Mesendoderm (in vitro differentiated cells): ENCODE data around the gene ZNF865.

Experiments
- DNase-seq: peaks from one replicate; pipeline ENCODE4 v3.0.0; 2013
- H2AK5ac ChIP-seq: 2 replicates; pipeline ENCODE4 v1.6.1; 2013; ENCODE audit warnings: low read length, inconsistent platforms
- H2BK120ac ChIP-seq: 2 replicates; pipeline ENCODE4 v1.6.1; 2013; ENCODE audit warnings: low read depth, mild to moderate bottlenecking, low read length, moderate library complexity, mixed read lengths
- H2BK15ac ChIP-seq: replicated peaks from 2 replicates; pipeline ENCODE4 v1.6.1; 2013; ENCODE audit warnings: low read depth, mild to moderate bottlenecking, moderate library complexity
- H2BK5ac ChIP-seq: 2 replicates; pipeline ENCODE4 v1.6.1; 2013; ENCODE audit warnings: low read length, inconsistent platforms
- H3K18ac ChIP-seq: 2 replicates; pipeline ENCODE4 v1.6.1; 2013; ENCODE audit warnings: mild to moderate bottlenecking, low read length, mixed read lengths
- H3K23ac ChIP-seq: one replicate; pipeline ENCODE4 v1.6.1; 2013; ENCODE audit warnings: low read length
- H3K27ac ChIP-seq: 2 replicates; pipeline ENCODE4 v1.5.1; 2013; ENCODE audit warnings: low read depth, mild to moderate bottlenecking, inconsistent platforms, low read length, moderate library complexity
- H3K27me3 ChIP-seq: 2 replicates; pipeline ENCODE4 v1.6.1; 2013; ENCODE audit warnings: low read length, control low read depth, mild to moderate bottlenecking, inconsistent platforms; ENCODE audit not compliant: insufficient read depth, poor library complexity
- H3K36me3 ChIP-seq: 2 replicates; pipeline ENCODE4 v1.6.1; 2013; ENCODE audit warnings: low read length, inconsistent platforms; ENCODE audit not compliant: control insufficient read depth, insufficient read depth
- H3K4ac ChIP-seq: one replicate; pipeline ENCODE4 v1.6.1; 2013; ENCODE audit warnings: low read depth, mild to moderate bottlenecking, low read length, moderate library complexity
- H3K4me1 ChIP-seq: 2 replicates; pipeline ENCODE4 v1.6.1; 2013; ENCODE audit warnings: low read depth, low read length, inconsistent platforms; ENCODE audit not compliant: control insufficient read depth
- H3K4me2 ChIP-seq: 2 replicates; pipeline ENCODE4 v1.6.1; 2013; ENCODE audit warnings: low read length
- H3K4me3 ChIP-seq: 2 replicates; pipeline ENCODE4 v1.5.1; 2013; ENCODE audit warnings: mild to moderate bottlenecking, low read length
- H3K56ac ChIP-seq: one replicate; pipeline ENCODE4 v1.6.1; 2013; ENCODE audit warnings: low read length
- H3K79me1 ChIP-seq: 2 replicates; pipeline ENCODE4 v1.6.1; 2013; ENCODE audit warnings: low read length, inconsistent platforms
- H3K79me2 ChIP-seq: 2 replicates; pipeline ENCODE4 v1.6.1; 2013; ENCODE audit warnings: mild to moderate bottlenecking, low read length; ENCODE audit not compliant: control insufficient read depth, insufficient read depth
- H3K9ac ChIP-seq: 2 replicates; pipeline ENCODE4 v1.6.1; 2013; ENCODE audit warnings: low read length, inconsistent platforms
- H4K5ac ChIP-seq: one replicate; pipeline ENCODE4 v1.6.1; 2013; ENCODE audit warnings: low read length
- H4K8ac ChIP-seq: one replicate; pipeline ENCODE4 v1.6.1; 2013; ENCODE audit warnings: low read depth, mild to moderate bottlenecking, control low read depth, low read length, moderate library complexity
- WGBS: extraction: QIAGEN DNeasy Blood & Tissue Kit; methylation state at CpG from one replicate; pipeline ENCODE4 v1.1.7; 2013; ENCODE audit warnings: low lambda C conversion rate, missing lambda C conversion rate; ENCODE audit not compliant: insufficient coverage; ENCODE audit errors: extremely low coverage; 5-methylcytosine and 5-hydroxymethylcytosine counted together

The ZNF865 gene

DNA sequence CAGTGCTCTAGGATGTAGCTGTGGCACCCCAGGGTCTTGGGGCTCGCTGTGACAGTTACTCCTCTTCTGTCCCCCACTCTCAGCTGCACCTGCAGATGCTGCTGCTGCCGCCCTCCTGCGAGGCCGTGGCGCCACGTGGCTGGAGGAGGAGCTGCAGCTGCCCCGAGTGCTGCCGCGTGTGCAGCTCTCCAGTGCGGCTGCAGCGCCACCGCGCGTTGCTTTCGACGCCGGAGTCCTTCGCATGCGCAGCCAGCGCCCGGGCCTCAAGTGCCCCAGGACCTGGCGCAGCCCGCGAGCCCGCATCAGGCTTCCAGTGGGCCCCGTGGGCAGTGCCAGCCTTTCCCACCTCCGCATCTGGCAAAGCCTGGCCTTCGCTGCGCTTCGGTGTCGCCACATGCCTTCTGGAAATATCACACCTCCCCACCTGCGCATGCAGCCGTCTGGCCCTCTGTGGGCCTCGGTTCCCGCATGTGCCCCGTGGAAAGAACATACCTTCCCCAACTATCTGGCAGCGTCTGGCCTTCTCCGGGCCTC, 34.7 kb downstream of the ZNF865 start:
- whole genome bisulfite sequencing = no CpG with 5 or more reads among the region's 38 CpGs
- H3K4me1 ChIP-seq = peaks cover 8% of the 10 kb centered on the region

DNA sequence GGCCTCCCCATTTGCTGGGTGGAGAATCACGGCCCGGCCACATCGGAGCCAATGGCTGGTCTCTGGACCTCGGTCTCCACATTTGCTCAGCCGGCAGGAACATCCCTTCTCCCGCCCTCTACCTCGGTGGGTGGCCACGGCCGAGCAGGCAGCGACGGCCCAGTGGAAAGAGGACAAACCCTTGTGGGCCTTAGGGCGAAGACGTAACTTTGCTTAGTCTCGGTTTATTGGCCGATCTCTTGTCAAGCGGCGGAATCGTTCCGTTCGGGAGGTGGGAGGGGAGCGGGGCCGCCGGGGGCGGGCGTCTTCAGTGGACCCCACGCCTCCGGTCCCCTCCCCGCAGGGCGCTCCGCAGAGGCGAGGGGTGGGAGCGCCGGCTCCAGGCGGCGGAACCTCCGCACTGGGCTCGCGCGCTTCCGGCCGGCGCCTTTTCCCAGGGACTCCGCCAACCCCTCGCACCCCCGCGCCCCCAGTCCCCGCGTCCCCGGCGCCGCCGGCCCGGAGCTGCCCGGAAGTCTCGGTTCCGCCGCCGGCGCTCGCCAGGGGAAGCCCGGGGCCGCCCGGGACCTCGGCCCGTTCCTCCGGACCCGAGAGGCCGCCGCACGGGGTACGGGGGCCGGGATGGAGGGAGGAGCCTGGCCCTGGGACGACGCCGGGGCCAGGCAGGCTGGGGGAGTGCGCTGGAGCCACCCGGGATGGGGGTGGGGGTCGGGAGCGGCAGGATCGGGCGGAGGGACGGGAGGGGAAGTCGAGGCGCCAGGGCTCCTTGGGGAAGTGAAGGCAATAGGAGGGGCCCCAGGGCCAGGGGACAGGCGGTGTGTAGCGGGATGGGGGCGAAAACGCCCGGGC, 35.4 kb downstream of the ZNF865 start, which contains the start of gene ZNF580:
Gene ZNF580, plus strand, starts transcription at position 426 of the 849 bp plus-strand sequence. CDS start 1,507 bp downstream, outside the sequence.
- no CpG with 5 or more reads among the region's 89 CpGs for WGBS
- Histone ChIP-seq H2BK120ac (no peak within 1 kb of the TSS), H3K4me3 (peak within 1 kb of the TSS; percentile 74), H3K79me2 (peaks cover 27% of the 10 kb centered on the region), H2BK15ac (no peak within 1 kb of the TSS), H2BK5ac (peak within 1 kb of the TSS; percentile 16), H3K79me1 (peaks cover 19% of the 10 kb centered on the region), H3K23ac (no peak within 1 kb of the TSS), H3K36me3 (peaks cover 7% of the 10 kb centered on the region), H3K27ac (peak within 1 kb of the TSS; percentile 85), H4K5ac (no peak within 1 kb of the TSS), H3K4me1 (peaks cover 4% of the 10 kb centered on the region), H4K8ac (no peak within 1 kb of the TSS), H3K4ac (peak within 1 kb of the TSS; percentile 89), H3K9ac (peak within 1 kb of the TSS; percentile 99), H3K4me2 (peak within 1 kb of the TSS; percentile 85), H3K18ac (peak within 1 kb of the TSS; percentile 95), H2AK5ac (peak within 1 kb of the TSS; percentile 92), H3K27me3 (no peaks in the 10 kb centered on the region), H3K56ac (peak within 1 kb of the TSS; percentile 95)
- DNase-seq = peak; percentile 82

More for the DNA sequence above, 34.7 kb downstream of the ZNF865 start:
- Histone ChIP-seq H2BK120ac (no peak overlapping the region), H3K56ac (peak overlapping the region; percentile 95), H2BK15ac (no peak overlapping the region), H3K4me2 (peak overlapping the region; percentile 52), H2AK5ac (peak overlapping the region; percentile 74), H3K27me3 (no peaks in the 10 kb centered on the region), H3K4ac (peak overlapping the region; percentile 49), H4K8ac (no peak overlapping the region), H3K27ac (peak overlapping the region; percentile 39), H3K9ac (peak overlapping the region; percentile 81), H3K79me2 (peaks cover 28% of the 10 kb centered on the region), H4K5ac (no peak overlapping the region), H3K23ac (no peak overlapping the region), H3K4me3 (no peak overlapping the region), H3K36me3 (peaks cover 6% of the 10 kb centered on the region), H3K18ac (no peak overlapping the region), H2BK5ac (no peak overlapping the region), H3K79me1 (peaks cover 21% of the 10 kb centered on the region)
- peak; percentile 59 for DNase-seq

DNA sequence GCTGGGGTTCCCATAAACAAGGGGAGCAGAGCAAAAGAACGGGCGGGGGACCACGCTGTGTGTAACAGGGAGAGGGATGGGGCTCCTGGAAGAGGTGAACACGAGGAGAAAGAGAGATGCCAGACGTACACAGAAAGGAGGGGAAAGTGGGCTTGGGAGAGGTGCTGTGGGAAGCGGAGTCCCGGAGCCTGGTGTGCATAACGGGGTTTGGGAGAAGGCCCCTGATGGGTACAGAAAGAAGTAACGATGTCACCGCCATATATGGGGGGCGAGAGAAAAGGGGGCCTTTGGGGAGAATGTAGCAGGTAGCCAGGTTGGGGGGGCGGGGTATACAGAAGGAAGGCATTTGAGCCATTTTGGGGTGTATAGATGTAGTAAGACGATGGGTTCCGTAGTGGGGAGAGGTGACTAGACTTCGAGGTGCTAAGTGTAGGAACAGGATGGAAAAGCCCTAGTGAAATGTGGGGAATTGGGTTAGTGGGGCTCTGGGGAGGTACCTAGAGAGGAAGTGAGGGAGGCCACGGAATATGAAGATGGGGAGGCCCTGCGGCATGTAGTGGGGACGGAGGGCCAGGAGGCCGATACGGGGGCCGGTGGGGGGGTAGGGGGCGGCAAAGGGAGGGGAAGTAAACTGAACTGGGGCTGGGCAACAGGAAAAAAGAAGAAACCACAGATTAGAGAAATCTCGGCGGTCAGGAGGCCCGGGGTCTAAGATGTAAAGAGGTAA, 36.1 kb downstream of the ZNF865 start:
- H4K8ac ChIP-seq = no peak overlapping the region
- peaks cover 2% of the 10 kb centered on the region for H3K4me1 ChIP-seq
- peak; percentile 48 for DNase-seq
- H3K23ac ChIP-seq = no peak overlapping the region
- peaks cover 22% of the 10 kb centered on the region for H3K79me2 ChIP-seq
- H3K18ac ChIP-seq = peak overlapping the region; percentile 95
- H3K27ac ChIP-seq = peak overlapping the region; percentile 85
- peak overlapping the region; percentile 96 for H3K4me2 ChIP-seq
- peaks cover 13% of the 10 kb centered on the region for H3K79me1 ChIP-seq
- peak overlapping the region; percentile 74 for H3K4me3 ChIP-seq
- H3K56ac ChIP-seq = peak overlapping the region; percentile 95
- peak overlapping the region; percentile 16 for H2BK5ac ChIP-seq
- H2BK15ac ChIP-seq = no peak overlapping the region
- no peak overlapping the region for H2BK120ac ChIP-seq
- peaks cover 7% of the 10 kb centered on the region for H3K36me3 ChIP-seq
- H4K5ac ChIP-seq = no peak overlapping the region
- peak overlapping the region; percentile 99 for H3K9ac ChIP-seq
- no peaks in the 10 kb centered on the region for H3K27me3 ChIP-seq
- H3K4ac ChIP-seq = peak overlapping the region; percentile 89
- no CpG with 5 or more reads among the region's 25 CpGs for WGBS
- H2AK5ac ChIP-seq = peak overlapping the region; percentile 92

DNA sequence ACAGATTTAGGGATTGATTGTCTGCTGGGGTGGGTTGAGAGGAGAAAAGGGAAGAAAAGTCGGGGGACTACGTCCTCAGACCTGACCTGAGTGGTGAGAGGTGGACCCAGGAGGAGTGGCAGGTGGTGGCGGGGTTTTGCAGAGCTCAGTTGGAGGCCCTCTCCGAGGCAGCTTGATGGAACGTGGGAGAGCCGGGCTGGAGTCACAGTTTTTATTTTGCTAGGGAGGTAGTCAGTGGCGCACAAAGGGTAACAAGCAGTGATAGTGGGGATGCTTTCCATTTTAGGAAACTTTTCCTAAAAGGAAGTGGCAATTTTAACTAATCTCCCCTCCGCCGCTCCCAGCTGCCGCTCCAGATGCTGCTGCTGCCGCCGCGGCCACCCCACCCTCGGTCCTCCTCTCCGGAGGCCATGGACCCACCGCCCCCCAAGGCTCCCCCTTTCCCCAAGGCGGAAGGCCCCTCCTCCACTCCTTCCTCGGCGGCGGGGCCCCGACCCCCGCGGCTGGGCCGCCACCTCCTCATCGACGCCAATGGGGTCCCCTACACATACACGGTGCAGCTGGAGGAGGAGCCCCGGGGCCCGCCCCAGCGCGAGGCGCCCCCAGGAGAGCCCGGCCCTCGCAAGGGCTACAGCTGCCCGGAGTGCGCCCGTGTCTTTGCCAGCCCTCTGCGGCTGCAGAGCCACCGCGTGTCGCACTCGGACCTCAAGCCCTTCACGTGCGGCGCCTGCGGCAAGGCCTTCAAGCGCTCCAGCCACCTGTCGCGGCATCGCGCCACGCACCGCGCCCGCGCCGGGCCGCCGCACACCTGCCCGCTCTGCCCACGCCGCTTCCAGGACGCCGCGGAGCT, 36.9 kb downstream of the ZNF865 start:
- H3K4ac ChIP-seq = peak overlapping the region; percentile 41
- peak; percentile 48 for DNase-seq
- H3K23ac ChIP-seq = peak overlapping the region; percentile 7
- peak overlapping the region; percentile 49 for H3K4me3 ChIP-seq
- H3K4me2 ChIP-seq = peak overlapping the region; percentile 96
- peak overlapping the region; percentile 95 for H3K18ac ChIP-seq
- no peaks in the 10 kb centered on the region for H3K27me3 ChIP-seq
- no CpG with 5 or more reads among the region's 65 CpGs for WGBS
- H4K5ac ChIP-seq = no peak overlapping the region
- no peak overlapping the region for H2BK5ac ChIP-seq
- peaks cover 11% of the 10 kb centered on the region for H3K79me1 ChIP-seq
- peak overlapping the region; percentile 95 for H3K56ac ChIP-seq
- H3K27ac ChIP-seq = peak overlapping the region; percentile 36
- peak overlapping the region; percentile 69 for H4K8ac ChIP-seq
- peaks cover 7% of the 10 kb centered on the region for H3K36me3 ChIP-seq
- H3K4me1 ChIP-seq = peaks cover 2% of the 10 kb centered on the region
- H3K79me2 ChIP-seq = peaks cover 22% of the 10 kb centered on the region
- H3K9ac ChIP-seq = peak overlapping the region; percentile 99
- no peak overlapping the region for H2BK15ac ChIP-seq
- H2AK5ac ChIP-seq = no peak overlapping the region
- H2BK120ac ChIP-seq = no peak overlapping the region
